Loucy (cell line): ENCODE data around the gene NPTX2.
"Not testable (repeated sequence)": the region's sequence is repeated elsewhere in the genome, so short reads cannot be mapped to it uniquely, and the experiment has no call there.

Experiments used
- CTCF ChIP-seq: fragments of 200-600 bp; sonication (generic); conservative IDR thresholded peaks from 2 replicates; pipeline ENCODE4 v1.5.1; 2014; ENCODE audit warnings: mild to moderate bottlenecking, antibody characterized with exemption, low read length
- EZH2phosphoT487 ChIP-seq: fragments of 200-600 bp; IDR thresholded peaks from 2 replicates; pipeline ENCODE4 v1.6.1; 2018; ENCODE audit warnings: antibody characterized with exemption, mild to moderate bottlenecking, moderate library complexity, borderline replicate concordance

DNA sequence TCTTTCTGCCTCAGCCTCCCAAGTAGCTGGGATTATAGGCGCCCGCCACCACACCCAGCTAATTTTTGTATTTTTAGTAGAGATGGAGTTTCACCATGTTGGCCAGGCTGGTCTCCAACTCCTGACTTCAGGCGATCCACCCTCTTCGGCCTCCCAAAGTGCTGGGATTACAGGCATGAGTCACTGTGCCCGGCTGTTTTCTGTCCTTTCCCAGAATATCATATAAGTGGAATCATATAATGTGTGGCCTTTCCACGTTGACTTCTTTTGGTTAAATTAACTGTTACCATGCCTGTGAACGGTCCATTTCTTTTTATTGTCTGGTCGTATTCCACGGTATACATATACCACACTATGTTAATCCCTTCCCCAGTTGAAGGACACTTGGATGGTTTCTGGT, 44.4 kb upstream of the NPTX2 start:
- not testable (repeated sequence) for TF ChIP-seq CTCF, EZH2phosphoT487
